AG10803 (cell line): ENCODE results near the gene UBR1.
"Not testable (repeated sequence)": the region's sequence is repeated elsewhere in the genome, so short reads cannot be mapped to it uniquely, and the experiment has no call there.

ENCODE experiments used
- DNase-seq: peaks from one replicate; pipeline ENCODE4 v3.0.0; 2010; ENCODE audit warnings: low read depth
- H3K4me3 ChIP-seq: 2 replicates; pipeline ENCODE4 v1.5.1; 2011; ENCODE audit warnings: mild to moderate bottlenecking, low read length, control low read depth
- CTCF ChIP-seq: conservative IDR thresholded peaks from 2 replicates; pipeline ENCODE4 v1.5.1; 2011; ENCODE audit warnings: mild to moderate bottlenecking, low read length, control low read depth, inconsistent platforms

Gene UBR1

GRCh38 chr15:43067717-43068461 is 37.9 kb downstream of the UBR1 start:
- TF ChIP-seq CTCF: no peak

GRCh38 chr15:43056696-43057095 is 49.1 kb downstream of the UBR1 start:
- DNase-seq: no peak
- no peak for TF ChIP-seq CTCF
- no peak overlapping the region for H3K4me3 ChIP-seq

More at GRCh38 chr15:43067717-43068461, 37.9 kb downstream of the UBR1 start:
- peak; percentile 75 for DNase-seq
- H3K4me3 ChIP-seq: no peak overlapping the region

DNA sequence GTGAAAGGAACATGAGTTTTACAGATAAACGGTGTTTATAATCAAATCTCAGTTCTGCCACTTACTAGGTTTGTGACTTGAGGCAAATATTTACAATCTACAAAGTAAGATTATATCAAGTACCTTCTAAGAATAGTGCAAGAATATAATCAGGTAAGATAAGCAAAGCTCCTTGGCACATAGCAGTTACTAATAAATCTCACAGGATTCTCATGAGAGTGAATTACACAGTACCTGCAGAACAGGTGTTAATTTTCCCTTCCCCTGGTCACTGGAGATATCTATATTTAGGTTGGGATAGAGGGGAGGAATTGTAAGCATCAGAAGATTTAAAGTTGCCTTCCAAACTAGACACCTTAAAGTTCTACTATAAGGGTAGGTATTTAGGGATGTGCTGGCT is 53.0 kb downstream of the UBR1 start:
- no peak overlapping the region for H3K4me3 ChIP-seq
- TF ChIP-seq CTCF: no peak
- no peak for DNase-seq

- no peak for TF ChIP-seq CTCF
- no peak for DNase-seq
- H3K4me3 ChIP-seq: no peak overlapping the region
These were observed 56.9 kb downstream of the UBR1 start for GRCh38 chr15:43048935-43049334.

- no peak overlapping the region for H3K4me3 ChIP-seq
- DNase-seq: no peak
- TF ChIP-seq CTCF: no peak
These were observed 59.4 kb downstream of the UBR1 start for GRCh38 chr15:43046484-43046883.

- TF ChIP-seq CTCF: no peak
- DNase-seq: no peak
- no peak overlapping the region for H3K4me3 ChIP-seq
These were observed 63.0 kb downstream of the UBR1 start for GRCh38 chr15:43042885-43043284.

- H3K4me3 ChIP-seq, DNase-seq: not testable (repeated sequence)
These were observed 64.8 kb downstream of the UBR1 start for GRCh38 chr15:43041085-43041484.

DNA sequence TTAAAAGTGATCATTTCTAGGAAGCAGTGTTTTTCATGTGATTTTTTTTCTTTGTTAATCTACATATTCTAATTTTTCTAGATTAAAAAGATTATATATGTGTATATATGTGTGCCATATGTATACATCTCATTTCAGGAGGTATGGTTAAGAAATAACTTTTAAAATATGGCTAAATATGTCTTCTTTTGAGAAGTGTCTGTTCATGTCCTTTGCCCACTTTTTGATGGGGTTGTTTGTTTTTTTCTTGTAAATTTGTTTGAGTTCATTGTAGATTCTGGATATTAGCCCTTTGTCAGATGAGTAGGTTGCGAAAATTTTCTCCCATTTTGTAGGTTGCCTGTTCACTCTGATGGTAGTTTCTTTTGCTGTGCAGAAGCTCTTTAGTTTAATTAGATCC is 70.6 kb downstream of the UBR1 start:
- H3K4me3 ChIP-seq, DNase-seq: not testable (repeated sequence)
